CMK (cell line): Measurements from ENCODE around the gene HES1.
"Not testable (repeated sequence)": the region's sequence is repeated elsewhere in the genome, so short reads cannot be mapped to it uniquely, and the experiment has no call there.

ENCODE experiments used
- DNase-seq: peaks from one replicate; pipeline ENCODE4 v3.0.0-alpha.2; 2010; ENCODE audit warnings: low read depth

The HES1 gene

DNA sequence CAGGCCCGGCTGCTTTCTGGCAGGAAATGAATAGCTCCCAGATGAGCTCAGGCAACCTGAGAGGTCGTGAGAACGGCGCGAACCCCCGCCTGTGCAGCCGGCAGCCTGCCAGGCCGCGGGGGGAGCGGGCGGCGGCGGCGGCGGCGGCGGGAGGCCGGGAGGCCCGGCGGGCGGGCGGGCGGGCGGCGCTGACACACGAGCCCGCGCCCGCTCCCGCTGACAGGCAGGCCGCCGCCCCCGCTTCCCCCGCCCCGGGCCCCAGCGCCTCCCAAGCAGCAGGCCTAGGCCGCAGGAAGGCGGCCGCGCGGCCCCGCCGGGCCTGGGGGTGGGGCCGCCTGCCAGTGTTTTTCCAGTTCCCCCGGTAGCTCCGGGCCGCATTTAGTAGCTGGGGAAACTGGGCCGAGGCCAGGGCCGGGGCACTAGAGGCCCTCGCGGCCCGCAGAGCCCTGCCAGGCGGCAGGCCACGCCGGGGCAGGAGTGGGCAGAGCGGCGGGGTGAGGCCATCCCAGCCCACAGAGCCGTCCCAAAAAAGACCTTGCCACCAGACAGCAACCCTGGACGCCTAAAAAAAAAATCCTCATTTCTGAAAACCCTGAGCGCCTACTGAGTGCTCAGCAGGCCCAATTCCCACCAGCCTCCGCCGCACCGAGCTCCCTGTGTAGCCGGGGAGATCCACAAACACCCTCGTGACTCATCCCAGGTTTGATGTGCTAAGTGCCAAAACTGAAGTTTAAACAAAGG, 5.6 kb downstream of the HES1 start:
- DNase-seq, result peak; percentile 67

DNA sequence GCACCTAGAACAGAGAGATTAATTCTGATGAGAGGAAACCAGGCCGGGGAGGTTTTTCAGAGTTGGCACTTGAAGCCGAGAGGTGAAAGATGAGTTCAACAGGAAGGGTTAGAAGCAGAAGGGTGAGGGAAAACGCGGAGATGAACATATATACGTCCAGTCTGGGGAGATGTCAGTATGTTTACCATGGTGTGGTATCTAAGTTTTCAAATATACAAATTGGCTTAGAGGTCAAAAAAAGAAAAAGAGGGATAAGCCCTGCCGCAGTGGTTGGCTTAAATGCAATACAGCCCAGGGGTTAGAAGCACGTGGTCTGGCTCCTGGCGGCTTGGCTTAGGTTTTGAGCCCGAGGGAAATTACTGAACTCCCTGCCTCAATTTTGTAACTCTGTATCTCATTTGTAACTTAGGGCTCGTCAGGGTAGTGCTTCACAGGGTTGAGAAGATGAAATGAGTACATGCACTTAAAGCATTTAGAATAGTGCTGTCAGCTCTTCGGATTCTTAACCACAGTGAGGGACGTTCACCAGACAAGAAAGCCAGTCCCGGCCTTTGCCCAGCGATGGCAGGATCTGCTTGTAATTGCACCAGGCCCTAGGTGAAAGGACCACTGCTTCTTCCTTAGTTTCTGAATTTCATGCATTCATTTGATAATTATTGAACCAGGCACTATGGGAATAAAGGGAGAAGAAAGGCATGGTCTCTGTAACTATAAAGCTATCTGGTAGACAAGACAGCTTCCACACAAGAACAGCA, 6.4 kb downstream of the HES1 start:
- DNase-seq, result peak; percentile 14

DNA sequence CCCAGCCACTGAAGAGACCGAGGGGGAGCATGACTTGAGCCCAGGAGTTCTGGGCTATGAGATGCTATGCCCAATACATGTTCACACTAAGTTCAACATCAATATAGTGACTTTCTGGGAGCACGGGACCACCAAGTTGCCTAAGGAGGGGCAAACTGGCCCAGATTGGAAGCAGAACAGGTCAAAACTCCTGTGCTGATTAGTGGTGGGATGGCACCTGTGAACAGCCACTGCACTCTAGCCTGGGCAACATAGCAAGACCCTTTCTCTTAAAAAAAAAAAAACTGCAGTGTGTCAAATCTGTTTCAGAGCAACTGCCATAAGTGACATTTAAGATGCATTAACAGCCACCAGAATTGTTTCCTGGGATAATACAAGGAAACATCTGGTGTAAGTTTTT, 9.8 kb downstream of the HES1 start:
- DNase-seq, result no peak

DNA sequence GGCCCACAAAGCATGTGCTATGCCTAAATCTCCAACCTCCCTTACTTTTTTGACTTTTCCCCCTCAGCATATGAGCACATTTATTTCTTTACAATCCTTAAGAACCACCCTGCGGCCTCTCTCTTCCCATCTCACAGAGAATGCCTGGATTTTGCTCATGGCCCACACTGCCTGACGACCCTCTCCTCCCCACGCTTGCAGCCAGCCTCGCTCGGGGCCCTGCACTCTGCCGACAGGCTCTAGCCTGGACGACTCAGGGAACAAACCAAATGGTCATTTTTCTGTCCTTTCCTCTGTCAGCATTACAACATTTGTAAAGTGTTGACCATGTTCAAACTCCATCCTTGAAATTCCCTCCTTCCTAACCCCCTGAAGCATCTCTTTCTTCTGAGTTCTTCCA, 11.7 kb downstream of the HES1 start:
- no peak for DNase-seq

DNA sequence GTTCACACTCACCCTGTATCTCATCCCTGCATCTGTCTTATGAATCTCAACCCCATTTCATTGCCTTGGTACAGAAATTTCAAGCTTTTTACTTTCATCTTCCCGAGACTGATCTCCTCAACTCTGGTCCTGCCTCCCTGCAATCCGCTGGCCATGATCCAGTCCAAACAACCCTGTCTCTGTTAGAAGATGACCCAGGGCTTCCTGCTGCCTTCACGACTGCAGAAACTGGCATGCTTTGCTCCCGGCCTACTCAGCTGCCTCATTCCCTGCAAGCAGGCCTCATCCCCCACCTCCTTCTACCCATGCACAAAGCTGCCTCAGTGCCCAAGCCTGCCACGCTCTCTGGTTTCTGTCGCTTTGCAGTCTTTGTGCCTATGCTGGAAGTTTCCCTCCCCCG, 12.4 kb downstream of the HES1 start:
- no peak for DNase-seq

DNA sequence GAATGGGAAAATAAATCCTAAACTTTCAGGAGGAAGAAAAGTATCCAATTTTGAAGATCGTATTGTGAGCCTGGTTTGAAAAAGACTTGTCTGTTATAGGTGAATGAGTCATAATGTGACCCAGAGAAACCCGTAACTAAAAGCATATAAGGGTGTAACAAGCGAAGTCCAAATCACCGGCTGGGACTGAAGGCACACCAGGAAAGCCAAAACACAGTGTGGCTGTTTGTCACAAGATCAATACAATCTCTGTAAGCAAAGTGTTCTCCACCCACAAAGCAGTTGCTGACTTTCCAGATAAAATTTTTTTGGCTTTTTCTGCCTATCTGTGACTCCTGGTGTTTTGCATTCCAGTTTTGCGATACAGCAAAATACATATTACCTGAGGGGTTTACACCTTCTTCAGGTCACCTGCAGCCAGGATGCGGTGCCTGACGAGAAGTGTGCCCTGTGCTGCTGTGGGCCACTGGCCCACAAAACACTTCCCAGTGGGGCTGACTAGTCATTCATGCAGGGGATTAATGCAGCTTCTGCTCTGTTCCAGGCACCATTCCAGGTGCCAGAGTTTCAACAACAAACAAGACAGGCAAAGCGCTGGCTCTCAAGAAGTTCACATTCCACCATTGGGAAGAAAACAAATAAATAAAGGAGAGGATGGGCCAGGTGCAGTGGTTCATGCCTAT, 14.4 kb downstream of the HES1 start:
- DNase-seq, result no peak

DNA sequence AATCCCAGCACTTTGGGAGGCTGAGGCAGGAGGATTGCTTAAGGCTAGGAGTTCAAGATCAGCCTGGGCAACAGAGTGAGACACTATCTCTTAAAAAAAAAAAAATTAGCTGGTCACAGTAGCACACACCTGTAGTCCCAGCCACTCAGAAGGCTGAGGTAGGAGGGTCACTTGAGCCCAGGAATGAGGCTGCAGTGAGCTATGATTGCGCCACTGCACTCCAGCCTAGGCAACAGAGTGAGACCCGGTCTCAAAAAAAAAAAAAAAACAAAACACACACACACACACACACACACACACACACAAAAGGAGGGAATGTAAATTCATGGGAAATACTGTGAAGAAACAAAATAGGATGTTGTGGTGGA, 15.0 kb downstream of the HES1 start:
- not testable (repeated sequence) for DNase-seq

DNA sequence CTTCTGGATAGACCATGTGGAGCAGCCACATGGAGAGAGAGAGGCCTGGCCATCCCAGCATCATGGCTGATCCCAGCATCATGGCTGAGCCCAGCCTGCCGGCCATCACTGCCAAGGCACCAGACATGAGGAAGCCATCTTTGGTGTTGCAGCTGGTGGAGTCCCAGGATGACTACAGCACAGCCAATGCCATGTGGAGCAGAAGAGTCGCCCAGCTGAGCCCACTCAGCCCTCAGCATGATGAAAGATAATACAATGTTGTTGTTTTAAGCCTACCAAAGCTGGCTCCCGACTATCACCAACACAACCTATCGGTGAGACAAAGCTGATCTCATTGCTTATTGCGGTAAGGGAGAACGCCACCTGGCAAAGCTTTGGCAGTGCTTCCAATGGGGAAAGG, 18.4 kb downstream of the HES1 start:
- no peak for DNase-seq

DNA sequence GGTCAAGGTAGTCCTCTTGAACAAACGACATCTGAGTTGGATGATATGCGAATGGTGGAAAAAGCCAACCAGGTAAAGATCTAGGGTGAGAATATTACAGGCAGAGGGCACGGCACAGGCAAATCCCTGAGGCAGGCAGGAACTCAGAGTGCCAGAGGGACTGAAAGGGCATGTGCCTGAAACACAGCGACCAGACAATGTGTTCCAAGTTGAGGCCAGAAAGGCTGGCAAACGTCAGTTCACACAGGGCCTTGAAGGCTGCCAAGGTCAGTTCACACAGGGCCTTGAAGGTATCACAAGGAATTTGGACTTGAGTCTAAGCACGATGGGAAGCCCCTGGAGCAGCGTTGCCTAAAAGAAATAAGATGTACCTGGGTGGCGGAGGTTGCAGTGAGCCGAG, 20.1 kb downstream of the HES1 start:
- no peak for DNase-seq

DNA sequence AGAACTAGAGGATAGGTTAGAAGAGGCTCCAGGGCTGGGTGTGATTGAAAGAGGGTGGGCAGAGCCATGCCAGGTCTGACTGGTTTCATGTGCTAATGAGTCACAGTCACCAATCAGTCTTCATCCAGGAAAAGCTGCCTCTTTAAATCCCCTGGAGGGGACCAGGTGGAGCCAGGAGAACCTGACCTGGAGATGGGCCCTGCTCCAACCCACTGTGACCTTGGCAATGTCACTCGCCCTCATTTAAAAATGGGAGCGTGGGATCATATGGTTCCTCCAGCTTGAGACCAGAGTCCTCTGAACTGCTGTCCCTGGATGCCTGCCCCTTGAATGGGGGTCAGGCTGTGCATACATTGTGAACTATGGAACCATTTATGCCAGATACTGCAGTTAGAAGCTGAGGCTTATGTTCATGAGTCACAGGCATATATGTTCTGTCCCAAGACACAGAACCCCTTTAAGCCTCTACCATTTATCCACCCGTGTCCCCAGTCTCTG, 23.0 kb downstream of the HES1 start:
- DNase-seq, result no peak

DNA sequence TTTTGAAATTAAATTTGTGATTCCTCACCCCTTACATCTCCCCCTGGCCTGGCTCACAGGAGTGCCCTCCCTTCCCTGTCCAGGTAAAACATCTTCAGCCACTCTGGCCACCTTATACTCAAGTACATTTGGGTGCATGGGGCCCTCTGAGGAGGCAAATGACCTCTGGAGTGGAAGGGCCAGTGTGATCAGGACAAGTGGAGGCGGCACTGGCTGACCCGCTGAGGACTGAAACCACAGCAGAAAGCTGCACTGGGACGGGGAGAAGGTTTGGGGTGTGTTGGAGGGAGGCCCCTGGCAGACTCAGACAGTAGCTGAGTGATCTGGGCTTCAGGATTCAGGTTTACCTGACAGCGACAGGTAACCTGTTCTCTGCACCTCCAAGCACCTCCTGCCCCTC, 24.2 kb downstream of the HES1 start:
- DNase-seq, result no peak

DNA sequence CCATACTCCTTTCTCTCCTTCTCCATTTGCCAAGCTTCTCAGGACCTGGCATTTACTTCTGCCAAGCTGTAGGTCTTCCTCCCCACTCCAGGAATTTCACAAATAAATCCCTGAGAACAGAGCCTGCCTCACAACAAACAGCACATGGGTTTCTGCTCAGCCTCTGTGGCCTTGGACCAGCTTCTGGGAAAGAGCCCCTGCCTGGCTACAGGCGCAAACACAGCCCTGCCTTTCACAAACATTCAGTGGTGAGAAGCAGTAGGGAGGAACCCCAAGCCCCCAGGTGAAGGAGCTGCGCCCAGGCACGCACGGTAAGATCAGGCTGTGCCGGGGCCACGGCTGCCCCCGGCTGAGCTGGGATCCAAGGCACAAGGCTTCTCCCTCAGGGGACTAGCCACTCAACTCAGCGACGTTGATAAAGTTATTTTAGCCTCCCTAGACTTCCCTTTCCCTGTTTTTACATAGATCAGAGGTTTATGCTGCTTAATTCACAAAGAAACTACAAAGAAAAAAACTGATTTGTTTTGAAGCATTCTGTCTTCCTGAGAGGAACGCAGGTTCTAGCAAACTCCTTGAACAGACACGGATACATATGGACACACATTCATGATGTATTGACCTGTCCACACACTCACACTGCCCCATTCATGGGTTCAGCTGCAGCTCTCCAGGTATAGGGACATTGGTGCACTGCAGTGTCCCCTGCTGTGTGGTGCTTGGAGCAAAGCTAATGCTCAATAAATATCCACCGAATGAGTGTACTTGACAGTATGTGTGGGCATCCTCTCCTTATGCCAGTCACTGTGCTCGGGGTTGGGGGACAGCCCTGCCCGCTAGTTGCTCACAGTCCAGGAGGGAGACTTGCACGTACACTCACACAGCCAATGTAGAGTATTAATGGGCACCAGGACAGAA, 25.4 kb downstream of the HES1 start:
- no peak for DNase-seq

DNA sequence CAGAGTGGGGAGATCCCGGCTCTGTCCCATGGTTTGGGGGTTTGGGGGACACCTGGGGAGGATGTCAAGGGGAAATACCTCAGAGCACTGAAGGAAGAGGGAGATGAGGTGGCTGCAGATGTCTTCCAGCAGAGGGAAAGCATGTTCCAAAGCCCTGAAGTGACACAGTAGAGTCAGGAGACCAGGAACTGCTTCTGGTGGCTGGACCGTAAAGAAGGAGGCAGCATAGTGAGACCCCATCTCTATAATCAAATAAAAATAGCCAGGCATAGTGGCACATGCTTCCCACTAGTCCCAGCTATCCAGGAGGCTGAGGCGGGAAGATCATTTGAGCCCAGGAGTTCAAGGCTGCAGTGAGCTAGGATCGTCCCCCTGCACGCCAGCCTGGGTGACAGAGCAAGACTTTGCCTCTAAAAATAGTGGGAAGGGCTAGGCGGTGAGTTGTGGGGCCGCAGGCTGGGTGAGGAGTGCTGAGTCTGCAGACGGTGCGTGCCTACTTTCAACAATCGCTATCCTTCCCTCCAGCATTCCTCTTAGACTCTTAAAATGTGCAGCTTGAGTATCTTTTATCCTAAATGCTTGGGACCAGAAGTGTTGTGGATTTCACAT, 26.2 kb downstream of the HES1 start:
- DNase-seq, result no peak

DNA sequence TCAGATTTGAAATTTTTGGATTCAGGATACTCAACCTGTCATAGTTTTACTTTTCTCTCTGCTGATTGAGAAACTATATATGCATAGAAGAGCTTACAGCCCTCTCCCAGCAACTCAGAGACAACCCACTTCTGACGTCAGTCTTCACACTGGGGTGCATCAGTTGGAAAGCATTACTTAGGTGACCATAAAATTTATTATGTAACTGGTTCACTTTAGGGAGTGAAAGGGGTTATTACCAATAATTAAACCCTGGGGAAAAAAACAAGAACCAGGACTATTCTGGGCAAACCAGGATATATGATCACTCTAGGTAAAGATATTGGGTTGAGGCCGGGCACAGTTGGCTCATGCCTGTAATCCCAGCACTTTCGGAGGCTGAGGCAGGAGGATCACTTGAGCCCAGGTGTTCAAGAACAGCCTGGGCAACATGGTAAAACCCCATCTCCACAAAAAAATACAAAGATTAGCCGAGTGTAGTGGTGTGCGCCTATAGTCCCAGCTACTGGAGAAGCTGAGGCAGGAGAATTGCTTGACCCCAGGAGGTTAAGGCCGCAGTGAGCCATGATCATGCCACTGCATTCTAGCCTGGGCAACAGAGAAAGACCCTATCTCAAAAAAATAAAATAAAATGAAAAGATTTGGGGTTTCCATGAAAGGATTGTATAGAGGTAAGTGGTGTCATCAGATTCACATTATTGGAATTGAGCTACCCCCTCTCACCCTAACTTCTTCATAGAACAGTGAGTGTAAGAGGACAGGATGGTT, 27.1 kb downstream of the HES1 start:
- no peak for DNase-seq

DNA sequence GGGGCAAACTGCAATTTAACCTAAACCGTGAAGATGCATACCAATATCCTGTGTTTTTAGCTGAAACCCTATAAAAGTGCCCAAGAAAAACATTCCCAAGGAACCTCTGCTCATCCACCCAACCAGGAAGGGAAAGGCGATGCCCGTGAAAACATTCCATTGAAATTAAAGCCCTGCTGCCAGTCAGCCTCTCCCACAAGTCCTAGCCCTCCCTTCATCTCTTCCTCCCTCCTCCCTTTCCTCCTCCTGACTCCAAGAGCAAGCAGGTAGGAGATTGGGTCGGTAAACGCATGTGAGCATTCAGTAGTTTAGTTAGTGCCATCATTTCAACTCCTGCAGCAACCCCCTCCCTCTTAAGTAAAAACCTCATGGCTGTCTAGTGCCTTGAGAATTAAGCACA, 27.7 kb downstream of the HES1 start:
- no peak for DNase-seq

DNA sequence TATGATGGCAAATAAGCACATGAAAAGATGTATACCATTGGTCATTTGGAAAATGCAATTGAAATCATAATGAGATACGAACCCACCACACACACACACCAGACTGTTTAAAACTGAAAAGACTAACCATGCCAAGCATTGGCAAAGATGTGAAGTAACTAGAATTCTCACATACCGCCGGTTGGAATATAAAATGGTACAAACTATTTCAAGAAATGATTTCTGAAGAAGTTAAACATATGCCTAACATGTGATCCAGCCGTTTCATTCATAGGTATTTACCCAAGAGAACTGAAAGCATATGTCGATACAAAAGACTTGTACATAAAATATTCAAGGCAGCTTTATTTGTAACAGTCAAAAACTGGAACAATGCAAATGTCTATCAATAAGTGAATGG, 28.9 kb downstream of the HES1 start:
- DNase-seq, result no peak

DNA sequence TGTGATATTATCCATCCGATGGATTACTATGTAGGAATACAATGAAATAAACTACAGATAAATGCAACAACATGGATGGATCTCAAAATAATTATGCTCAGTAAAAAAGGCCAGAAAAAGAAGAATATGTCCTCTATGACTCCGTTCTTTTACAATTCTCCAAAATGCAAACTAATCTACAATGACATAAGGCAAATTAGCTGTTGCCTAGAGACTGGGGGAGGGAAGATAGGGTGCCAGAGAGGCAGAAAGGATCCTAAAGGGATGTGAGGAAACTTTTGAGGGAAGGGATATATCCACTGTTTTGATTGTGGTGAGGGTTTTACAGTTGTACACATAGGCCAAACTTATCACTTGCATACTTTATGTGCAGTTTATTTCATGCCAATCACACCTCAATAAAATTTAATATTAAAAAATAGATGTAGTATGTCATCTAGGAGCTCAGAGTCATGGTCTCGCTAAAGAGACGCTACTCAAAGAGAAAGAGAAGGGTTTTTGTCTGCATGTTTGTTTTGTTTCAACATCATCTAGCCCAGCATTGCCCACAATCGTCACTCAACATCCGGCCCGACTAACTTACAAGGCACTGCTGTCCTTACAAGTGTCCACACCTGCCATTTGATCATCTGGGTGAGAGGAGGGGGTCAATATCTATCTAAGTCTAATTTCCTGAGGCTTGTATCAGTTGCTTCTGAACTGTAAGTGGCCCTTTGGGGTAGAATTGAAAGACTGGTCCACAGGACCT, 29.5 kb downstream of the HES1 start:
- no peak for DNase-seq

DNA sequence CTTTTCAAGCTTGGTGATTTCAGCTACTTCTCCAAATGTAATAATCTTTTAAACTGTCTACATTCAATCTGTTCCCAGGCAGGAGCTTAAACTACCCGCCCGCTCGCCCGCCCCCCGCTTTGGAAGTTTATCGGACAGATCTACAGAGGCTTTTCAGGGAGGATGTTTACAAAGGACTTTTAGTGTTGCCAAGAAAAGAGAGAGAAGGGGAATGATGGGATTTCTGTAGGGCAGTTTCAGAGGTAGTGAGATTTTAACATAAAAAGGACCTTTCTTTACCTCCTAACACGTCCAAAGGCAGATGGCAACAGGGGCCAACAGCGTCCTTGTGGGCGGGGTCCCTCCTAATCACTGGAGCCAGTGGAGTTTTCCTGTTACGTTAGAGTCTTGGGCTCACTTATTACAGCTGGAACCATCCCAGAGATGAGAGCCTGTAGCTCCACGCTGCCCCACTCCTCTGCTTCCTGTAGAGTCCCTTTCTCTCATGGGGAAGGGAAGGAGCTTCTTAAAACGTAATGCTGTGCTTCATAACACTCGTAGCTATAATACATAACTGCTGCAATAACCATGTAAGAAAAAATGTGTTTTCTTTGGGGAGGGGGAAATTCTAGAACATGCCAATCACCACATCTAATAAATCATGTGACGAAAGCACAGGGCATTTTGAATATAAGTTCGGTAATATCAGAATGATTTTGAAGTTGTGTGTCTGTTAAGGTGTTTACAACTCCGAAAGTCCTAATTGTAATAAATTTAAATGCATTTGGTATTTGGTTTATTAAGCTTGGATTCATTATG, 30.9 kb downstream of the HES1 start:
- DNase-seq, result no peak
